IPS-NIHi11 (cell line): ENCODE data around the gene TREML2.

ENCODE experiments used
- DNase-seq: peaks from one replicate; pipeline ENCODE4 v3.0.0; 2012; ENCODE audit warnings: mixed read lengths, low spot score

TREML2 gene

DNA sequence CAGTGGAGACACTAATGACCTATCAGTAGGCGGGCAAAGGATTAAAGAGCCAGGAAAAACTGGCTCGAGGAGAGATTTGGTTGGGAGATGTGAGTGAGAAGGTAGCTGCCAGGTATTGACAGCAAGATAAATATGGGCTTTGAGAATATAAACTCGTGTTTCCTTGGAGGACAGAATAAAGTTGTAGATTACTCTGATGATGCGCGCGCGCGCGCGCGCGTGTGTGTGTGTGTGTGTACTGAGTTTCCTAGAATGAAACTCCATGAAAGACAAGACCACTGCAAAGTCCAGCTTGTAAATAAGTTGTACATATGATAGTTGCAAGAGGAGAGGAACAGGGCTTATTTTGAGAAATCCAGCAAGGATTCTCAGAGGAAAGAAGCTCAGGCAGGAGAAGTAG lies 24.8 kb downstream of the TREML2 start:
- DNase-seq: no peak

DNA sequence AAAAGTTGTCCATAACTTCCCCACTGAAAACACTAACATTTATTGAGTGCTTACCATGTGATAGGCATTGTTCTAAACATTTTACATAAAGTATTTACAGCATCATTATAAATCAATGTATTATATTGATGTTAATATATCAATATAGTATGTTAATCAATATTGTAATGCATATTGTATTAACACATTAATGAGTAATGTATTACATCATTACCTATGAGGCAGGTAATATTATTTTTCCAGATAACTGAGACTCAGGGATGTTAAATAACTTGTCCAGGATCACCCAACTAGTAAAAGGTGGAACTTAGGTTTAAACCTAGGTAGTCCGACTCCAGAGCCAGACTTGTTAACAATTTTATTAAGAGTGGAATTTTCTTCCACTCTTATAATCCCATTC lies 25.9 kb downstream of the TREML2 start:
- no peak for DNase-seq

DNA sequence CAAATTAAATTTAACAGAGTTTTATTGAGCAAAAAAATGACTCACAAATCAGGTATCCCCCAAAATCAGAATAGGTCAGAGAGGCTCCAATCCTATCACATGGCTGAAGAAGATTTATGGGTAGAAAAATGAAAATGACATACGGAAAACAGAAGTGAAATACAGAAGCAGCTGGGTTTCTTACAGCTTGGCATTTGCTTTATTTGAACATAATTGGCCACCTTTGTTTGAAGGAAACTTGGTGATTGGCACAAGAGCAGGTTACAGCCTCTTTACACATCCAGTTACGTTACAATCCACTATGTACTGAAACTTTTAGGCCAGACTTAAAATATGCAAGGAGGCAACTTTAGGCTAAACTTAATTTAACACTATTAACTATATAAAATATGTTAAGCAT lies 26.3 kb downstream of the TREML2 start:
- DNase-seq: no peak

DNA sequence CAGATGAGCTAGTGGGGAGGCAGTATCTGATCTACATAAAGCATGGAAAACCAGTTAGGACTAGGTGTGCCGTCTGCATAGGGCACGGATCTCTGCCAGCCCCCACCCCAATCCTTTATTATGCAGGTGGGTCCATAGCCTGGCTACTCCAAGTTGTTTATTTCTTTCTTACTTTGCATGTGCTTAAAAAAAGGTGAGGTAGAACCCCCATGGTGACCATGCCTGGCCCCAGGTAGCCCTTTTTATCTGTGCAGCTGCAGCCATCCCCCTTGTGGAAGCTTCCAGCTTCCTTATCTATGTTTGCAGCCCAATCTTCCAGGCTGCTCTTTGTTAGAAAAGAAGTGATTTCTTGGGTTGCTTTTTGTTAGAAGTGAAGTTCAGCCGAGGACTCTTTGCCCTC lies 29.0 kb downstream of the TREML2 start:
- DNase-seq: no peak

DNA sequence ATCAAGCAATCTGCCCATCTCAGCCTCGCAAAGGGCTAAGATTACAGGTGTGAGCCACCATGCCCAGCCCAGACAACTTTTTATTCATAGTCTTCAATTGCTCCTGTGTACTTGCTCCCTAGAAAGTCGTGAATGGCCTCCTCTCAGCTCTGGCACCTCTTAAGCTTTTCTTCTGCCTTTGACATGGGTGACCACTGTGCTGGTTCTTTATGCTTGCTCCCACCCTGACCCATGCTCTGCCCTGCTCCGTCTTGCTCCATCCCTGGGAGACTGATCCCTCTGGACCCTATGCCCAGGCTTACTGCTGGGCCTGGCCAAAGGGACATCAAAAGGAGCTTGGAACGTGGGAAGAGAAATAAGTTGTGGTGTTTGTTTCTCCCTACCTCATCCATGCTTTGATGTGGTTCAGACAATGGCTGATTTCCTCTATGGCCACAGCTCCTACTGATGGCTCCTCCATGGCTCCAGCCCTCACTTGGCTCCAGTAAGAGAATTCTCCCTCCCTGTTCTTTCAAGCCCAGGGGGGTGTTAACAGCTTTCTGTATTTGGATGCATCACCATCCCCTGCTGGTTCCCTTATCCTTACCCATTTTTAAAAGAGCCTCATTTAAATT lies 30.3 kb downstream of the TREML2 start:
- DNase-seq: no peak

DNA sequence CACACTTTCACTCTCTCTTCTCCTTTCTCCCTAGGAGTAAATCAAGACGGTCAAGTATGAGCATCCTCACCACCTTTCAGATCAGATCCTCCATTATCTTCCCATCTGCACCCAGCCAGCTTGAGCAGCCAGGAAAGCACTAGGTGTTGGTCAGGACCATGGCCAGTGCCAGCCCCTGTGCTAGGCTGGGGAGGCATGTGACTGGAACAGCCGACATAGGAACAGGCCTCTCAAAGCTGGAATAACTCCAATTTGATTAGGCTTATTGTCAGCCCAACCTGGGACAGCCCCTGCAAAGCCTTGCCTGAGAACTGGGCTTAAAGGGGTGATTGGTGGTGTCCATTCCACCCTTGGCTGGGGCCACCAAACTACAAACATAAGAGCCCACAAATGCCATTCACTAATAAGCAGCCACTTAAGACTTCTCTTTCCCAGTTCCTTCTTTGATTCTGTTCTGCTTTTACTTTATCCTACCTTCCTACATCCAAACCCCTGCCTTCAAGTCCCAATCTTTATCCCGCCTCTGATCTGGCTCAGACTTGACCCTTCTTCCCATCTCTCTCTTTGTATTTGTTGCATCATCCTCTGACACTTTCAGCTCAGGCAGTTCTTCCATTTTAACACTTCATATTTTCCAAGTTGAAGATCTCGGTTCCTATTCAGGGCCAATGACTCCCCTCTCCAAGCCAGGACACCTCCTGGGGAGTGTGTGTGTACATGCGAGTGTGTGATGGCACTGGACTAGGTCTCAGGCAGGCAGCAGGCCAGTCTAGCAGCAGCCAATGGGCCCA lies 33.6 kb downstream of the TREML2 start:
- DNase-seq: peak; percentile 73

DNA sequence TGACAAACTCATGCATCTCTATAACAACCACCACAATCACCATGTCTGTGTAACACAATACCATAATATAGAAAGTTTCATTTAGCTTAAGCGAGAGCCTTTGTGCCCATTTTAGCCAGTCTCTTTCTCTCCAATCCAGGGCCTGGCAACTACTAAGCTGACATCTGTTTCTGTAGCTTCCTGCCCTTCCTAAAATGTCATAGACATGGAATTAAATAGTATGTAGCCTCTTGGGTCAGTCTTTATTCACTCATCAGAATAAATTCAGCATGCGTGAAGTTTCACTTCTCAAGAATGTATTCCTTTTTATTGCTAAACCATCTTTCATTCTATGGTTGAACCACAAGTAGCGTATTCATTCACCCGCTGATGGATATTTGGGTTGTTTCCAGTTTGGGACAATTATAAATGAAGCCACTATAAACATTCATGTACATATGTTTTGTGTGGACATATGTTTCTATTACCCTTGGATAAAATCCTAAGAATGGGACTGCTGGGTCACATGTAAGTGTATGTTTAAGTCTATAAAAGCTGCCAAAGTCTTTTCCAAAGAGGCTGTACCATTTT lies 36.3 kb downstream of the TREML2 start:
- DNase-seq: no peak

DNA sequence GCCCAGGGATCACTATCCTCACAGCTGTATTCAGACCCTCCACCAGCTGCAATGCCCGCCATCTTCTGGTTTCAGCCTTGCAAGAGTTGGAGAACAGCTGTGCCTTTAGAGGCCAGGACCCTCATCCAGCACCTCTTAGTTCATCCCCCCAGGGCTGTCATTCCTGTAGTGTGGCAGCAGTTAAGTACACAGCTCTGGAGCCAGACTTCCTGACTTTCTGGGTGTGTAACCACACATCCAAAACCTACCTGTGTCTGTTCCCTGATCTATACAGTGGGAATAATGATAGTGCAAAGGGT lies 37.6 kb downstream of the TREML2 start:
- no peak for DNase-seq

DNA sequence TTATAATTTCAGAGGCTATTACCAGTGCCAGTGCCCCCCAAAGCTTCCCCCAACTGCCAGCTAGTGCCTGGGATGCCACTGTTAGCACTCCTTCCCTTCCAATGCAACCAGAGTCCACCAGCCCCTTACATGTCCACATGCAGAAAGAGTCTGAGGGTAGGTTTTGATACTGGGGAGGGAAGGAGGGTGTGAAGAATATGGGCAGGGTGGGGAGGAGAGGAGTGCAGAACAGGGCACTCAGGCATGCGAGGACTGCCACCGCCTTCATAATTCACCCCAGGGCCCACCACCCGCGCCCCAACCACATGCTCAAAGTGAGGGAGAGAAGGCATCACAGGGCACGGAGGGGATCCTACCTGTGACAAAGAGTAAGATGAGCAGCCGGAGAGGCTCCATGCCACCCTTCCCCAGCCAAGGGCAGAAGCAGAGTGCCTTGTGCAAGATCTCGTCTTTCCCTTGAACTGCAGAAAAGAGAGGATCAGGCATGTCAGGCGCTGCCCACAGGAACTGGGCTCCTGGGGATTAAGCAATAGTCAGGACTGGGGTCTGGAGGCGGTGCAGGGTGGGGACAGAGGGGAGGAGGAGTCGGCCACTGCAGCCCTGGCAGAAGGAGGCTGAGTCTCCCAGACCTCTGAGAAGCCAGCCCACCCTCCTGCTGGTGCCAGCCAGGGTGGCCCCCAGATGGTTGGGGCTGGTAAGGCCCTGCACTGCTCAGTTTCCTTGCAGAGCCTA lies 38.1 kb downstream of the TREML2 start, which contains the start of gene TREM2:
TREM2 (minus strand) TSS at position 430 of the 732 bp plus-strand sequence; CDS start at position 396, 34 bp downstream.
- no peak for DNase-seq

DNA sequence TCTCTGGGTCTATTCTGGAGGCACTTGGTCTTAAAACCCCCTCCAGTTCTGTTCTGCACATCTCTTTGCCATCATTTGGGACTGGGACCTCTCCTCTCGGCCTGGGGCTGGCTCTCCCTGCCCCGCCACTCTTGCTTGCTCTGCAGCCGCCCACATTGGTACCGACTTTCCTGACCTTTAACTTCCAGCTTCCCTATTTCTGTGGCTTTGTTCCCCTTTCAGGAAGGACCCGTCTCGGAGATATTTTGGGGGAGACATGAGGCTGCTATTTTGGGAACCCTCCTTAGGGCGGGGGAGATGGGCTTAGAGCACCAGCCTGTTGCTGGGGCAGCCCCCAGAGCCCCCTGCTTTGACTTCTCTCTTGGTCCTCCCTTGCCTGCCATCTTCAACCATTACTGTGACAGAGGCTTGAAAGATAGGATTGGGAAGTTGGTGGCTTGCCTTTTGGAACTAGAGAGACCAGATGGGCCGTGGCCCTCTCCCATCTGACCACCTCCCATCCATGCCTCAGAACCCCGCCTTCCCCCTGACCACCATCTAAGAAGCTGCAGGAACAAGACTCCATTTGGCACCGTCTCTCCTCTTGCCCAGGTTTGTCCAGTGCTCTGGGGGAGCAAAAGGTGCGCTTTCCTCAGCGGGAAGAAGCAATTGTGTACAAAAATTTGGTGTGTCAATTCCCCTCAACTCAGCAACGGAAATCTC lies 38.9 kb downstream of the TREML2 start:
- no peak for DNase-seq

DNA sequence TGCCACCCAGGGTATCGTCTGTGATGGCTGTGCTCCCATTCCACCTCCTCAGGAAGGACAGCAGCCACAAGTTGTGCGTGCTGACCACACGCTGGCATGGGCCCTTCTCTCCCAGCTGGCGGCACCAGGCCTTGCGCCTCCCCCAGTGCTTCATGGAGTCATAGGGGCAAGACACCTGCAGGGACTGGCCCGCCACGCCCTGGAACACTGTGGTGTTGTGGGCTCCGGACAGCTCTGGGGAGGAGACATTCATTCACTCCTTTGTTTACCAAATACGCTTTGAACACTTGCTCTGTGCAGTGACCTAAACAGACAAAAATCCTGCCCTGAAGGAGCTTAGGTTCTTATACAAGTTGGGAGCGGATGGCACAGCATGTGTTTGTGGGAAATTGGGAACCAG lies 39.6 kb downstream of the TREML2 start:
- no peak for DNase-seq

DNA sequence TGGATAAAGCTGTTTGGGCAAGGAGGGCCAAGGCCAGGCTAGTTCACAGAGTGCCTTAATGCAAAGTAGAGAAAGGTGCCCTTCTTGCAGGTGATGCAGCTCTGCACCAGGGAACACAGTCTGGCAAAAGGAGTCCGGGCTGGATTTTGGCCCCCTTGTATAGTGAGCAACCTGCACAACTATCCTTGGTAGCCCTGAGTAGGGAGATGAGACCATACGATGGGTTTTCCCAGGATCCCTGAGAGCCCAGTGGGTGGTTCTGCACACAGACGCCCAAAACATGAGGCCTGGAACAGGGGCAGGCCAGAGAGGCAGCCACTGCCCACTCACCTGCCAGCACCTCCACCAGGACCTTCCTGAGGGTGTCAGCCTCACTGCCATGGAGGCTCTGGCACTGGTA lies 40.0 kb downstream of the TREML2 start:
- DNase-seq: no peak

DNA sequence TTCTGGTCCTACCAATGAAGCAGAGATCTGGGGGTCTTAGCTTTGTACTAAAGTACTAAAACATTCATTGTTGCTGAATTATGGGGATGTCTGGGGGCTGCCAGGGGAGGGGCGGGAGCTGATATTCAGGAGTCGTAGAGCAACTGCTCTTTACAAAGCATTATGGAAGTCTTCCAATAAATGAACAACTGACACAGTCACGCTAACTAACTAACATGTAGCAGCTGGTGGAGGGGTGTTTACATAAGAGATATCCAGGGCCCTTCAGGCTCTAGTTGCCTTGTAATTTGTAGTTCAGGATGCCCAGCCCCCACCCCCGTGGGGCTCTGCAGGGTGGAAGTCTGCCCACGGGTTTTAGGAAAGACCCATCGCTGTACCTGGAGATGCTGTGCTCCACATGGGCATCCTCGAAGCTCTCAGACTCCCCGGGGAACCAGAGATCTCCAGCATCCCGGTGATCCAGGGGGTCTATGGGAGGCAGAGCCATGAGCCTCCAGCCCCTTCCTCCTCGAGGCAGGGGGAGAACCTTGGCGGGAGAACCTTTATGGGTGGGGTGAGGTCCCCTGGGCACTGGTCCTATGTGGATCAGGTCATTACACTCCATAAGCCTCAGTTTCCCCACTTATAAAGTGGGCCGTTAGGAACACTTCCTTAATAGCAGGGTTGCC lies 41.4 kb downstream of the TREML2 start:
- DNase-seq: no peak

DNA sequence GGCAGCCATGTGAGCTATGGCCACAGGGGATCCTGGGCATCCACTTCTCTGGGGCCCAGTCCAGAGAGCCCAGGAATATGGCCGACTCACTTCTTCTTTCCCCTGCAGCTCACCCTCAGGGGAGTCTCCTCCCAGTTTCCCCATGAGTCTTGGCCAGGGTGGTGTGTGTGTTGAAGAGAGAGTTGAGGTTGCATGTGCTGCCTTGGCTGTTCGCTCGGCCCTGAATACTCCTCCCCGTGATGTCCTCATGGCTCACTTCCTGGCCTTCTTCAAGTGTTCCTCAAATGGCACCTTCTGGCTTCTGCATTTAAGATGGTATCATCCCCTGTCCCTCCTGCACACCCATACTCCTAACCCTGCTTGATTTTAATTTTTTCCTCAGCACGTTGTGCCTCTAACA lies 43.6 kb downstream of the TREML2 start:
- DNase-seq: no peak

DNA sequence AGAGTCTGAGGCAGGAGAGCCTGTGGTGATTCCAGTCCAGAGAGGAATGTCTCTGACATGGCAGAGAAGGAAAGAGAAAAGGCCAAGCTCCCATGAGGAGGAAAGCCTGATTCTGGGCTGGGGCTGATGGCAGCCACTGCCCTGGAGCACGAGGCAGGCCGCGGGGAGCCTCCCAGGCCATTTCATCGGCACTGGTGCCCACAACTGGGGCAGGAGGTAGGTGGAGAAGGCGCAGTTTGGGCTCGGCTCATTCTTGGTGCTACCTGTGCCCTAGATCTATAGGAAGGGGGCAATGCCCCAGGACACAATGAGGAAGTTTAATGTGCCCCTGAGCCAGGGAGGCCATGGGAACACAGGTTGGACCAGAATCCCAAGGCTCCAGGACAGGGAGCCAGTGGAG lies 44.2 kb downstream of the TREML2 start:
- DNase-seq: no peak

DNA sequence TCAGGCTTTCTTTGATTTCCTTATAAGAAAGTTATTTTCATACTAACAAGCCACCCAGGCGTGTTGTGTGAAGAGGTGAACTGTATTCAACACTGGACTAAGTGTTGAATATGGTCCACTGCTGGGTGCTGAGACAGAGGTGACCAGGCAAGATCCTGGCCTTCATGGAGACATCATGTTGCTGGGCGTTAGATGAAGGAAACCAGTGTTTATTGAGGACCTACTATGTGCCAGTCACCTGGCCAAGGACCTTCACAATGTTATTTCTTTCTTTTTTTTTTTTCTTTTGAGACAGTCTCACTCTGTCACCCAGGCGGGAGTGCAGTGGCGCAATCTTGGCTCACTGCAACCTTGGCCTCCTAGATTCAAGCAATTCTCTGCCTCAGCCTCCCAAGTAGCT lies 44.9 kb downstream of the TREML2 start:
- DNase-seq: no peak

DNA sequence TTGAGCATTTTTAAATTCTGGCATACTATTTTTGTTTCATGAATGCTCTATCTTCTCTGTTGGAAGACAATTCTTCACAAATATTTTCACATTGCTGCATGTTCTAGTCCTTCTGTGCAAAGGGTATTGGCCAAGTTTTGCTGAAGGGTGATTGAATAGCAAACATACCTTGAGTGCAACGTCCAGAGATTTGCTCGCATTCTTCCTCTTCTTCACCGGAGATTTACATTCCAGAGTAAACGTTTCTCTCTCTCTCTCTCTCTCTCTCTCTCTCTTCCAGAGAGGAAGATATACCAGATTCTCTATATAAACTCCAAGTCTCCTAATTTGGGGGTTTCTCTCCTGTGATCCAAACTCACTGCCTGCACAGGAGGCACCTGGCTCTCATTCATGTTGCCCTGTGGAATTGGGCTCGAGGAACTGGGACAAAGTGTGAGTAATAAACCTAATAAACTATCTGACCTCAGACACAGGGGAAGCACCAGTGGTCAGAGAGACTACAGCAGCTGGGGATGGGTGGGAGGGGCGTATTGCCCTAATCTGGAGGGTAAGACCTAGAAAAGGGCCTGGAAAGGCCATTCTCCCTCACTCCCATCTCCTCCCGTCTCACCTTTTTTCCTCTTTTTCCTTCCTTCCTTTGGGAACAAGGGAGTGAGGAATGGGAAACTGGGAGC lies 45.7 kb downstream of the TREML2 start:
- DNase-seq: no peak

DNA sequence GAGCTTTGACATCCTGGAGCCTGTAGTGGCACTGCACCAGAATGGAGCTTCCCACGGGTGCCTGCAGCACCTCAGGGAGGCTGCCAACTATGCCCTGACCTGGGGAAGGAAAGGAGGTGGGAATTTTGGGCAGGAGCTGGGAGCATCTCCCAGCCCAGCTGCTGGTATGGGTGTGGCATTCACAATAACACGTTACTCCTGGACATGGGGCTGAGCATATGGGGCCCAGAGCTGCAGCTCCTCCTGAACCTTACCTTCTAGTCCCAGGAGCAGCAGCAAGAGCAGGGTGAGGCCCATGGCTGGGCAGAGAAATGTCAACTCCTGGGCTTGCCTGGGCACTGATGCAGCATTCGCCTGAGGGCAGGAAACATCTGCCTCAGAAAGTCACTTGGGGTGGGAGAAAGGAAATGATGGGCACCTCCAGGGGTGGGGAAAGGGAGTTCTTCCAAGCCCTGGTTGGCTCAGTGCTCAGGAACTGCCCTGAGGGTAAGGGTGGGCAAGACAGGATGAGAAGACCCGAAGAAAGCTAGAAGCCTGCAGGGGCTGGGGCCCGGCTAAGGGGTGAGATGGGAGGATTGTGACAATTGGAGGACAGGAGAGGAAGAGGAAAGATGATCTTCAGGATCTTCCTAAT lies 46.8 kb downstream of the TREML2 start, which contains the start of gene TREML1:
TREML1 (minus strand) TSS at position 356 of the 634 bp plus-strand sequence; CDS start at position 297, 59 bp downstream.
- DNase-seq: no peak

DNA sequence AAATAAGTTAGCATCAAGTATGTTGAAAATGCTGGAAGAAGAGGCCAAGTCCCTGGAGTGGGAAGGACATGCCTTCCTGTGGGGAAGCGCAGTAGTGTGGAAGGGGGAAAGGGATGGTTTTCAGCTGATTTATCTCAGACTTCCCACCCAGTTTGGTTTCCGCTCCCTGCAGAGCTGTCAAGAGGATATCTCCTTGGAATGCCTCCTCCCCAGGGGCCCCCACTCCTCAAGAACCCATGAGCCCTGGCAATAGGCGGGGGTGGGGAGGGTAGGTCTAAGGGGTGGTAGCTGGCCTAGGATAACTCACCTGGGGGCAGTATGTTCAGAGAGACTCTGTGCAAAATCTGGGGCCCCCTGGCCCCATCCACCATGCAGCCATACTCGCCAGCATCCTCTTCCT lies 47.5 kb downstream of the TREML2 start:
- no peak for DNase-seq

DNA sequence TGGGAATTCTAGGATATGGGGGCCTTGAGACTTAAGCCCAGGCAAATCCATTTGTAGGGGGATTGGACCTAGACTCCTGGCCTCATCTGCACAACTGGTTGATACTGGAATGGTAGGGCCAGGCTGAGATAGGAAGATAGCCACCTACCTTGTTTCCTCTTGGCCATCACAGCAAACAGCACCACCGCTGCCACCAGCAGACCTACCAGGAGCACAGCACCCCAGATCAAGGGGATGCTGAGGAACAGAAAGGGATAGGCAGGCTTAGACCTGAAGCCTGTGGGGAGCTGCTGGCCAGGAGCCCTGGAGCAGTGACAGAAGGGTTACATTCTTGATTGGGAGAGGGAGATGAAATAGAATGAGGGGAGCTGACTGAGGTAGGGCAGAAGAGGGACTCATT lies 50.3 kb downstream of the TREML2 start:
- DNase-seq: no peak

DNA sequence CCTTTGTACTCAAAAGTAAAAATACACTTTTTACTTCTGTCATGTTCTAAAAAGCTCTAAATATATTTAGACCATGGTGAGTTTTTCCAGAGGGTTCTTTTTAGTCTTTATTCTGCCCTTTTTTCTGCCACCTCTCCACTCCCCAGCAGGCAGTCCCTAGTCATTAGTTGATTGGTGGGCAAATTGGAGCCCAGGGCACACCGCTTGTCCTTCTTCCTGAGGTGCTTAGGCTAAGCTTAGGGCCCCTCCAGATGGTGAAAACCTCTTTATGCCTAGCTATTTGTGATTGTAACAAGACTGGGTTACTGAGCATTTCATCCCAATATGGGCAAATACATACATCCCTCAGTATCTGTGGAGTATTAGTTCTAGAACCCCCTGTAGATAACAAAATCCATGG lies 53.0 kb downstream of the TREML2 start:
- DNase-seq: no peak
